ENCODE results near the gene CCT3. TPM values are rescaled to one million over a fixed set of nuclear protein-coding genes. Genes with fewer than 3 reads are reported as not detected.
A peak's percentile ranks its signal among the peaks of the same experiment; 100 is the strongest.
"Not testable (repeated sequence)": the region's sequence is repeated elsewhere in the genome, so short reads cannot be mapped to it uniquely, and the experiment has no call there.

The CCT3 gene
- total and polyA plus RNA-seq, 2 donors, result 114 to 296 TPM

DNA sequence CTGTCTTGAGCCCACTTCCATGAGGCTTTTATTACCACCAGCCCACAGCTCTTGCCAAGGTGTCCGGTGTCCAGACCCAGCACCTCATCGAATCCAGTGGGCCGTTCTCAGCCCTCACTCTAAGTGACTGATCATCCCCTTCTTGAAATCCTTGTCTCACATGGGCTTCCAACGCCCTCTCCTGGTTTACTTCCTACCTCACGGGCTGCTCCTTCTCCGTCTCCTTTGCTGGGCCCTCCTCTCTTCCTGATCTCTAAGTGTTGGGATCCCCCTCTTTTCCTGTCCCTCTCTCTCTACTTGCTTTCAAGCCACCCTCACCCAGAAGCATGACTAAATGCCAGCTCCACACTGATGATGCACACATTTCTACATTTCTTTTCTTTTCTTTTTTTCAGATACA lies 21.9 kb upstream of the CCT3 start:
- H3K36me3 ChIP-seq (ENCODE audit: control insufficient read depth in 2 of 2, insufficient read depth in 2 of 2, low read length in 1 of 2), result no peaks in the 10 kb centered on the region
- H3K4me3 ChIP-seq (ENCODE audit: low read length in 2 of 2), result no peak overlapping the region
- WGBS, result 62% methylated on average over 6 of the region's 6 CpGs
- no peaks in the 10 kb centered on the region for H3K9me3 ChIP-seq (ENCODE audit: control insufficient read depth in 2 of 2, insufficient read depth in 1 of 2, low read length in 1 of 2)
- peaks cover 4 to 50% of the 10 kb centered on the region in 2 donors for H3K27me3 ChIP-seq (ENCODE audit: control insufficient read depth in 2 of 2, insufficient read depth in 1 of 2, low read length in 1 of 2)
- DNase-seq (ENCODE audit: low read depth in 6 of 9, low spot score in 9 of 9), result no peak
- H3K27ac ChIP-seq (ENCODE audit: low read depth in 1 of 2, low read length in 1 of 2), result no peak overlapping the region
- H3K4me1 ChIP-seq (ENCODE audit: control insufficient read depth in 2 of 2, insufficient read depth in 2 of 2, low read length in 2 of 2), result no peaks in the 10 kb centered on the region

DNA sequence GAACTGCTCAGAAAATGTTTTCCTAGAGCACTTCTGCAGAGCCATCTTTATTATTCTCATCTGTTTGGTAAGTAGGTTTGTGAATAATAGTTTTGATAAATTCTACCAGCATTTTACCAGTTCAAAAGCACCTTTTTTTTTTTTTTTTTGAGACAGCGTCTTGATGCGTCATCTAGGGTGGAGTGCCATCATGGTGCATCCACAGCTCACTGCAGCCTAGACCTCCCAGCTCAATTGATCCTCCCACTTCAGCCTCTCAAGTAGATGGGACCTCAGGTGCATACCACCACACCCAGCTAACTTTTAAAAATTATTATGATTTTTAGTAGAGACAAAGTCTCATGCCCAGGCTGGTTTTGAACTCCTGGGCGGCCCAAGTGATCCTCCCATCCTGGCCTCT lies 21.2 kb upstream of the CCT3 start:
- Histone ChIP-seq H3K27ac (ENCODE audit: low read depth in 1 of 2, low read length in 1 of 2) (no peak overlapping the region), H3K36me3 (ENCODE audit: control insufficient read depth in 2 of 2, insufficient read depth in 2 of 2, low read length in 1 of 2) (no peaks in the 10 kb centered on the region), H3K9me3 (ENCODE audit: control insufficient read depth in 2 of 2, insufficient read depth in 1 of 2, low read length in 1 of 2) (no peaks in the 10 kb centered on the region), H3K27me3 (ENCODE audit: control insufficient read depth in 2 of 2, insufficient read depth in 1 of 2, low read length in 1 of 2) (peaks cover 4 to 42% of the 10 kb centered on the region in 2 donors), H3K4me1 (ENCODE audit: control insufficient read depth in 2 of 2, insufficient read depth in 2 of 2, low read length in 2 of 2) (no peaks in the 10 kb centered on the region), H3K4me3 (ENCODE audit: low read length in 2 of 2) (no peak overlapping the region)
- DNase-seq (ENCODE audit: low read depth in 6 of 9, low spot score in 9 of 9), result no peak
- 96% methylated on average over 3 of the region's 3 CpGs for WGBS

DNA sequence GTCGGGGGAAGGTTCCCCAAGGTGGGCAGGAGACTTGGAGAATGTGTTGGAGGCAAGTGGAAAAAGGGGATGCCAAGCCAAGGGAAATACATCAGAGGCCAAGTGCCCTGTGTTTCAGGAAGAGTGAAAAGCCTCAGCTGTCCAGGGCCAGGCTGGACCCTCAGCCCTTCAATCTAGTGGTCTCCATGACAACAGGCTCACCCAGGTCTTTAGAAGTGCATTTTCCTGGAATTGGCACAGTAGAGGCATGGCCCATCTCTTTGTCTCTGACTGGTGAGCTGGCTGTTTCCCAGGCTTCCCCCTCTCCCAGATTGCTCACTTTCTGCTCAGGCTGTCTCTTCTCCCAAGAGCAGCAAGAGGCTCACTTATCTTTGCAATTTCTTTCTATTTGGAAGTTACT lies 20.5 kb upstream of the CCT3 start:
- H3K9me3 ChIP-seq (ENCODE audit: control insufficient read depth in 2 of 2, insufficient read depth in 1 of 2, low read length in 1 of 2), result no peaks in the 10 kb centered on the region
- no peaks in the 10 kb centered on the region for H3K4me1 ChIP-seq (ENCODE audit: control insufficient read depth in 2 of 2, insufficient read depth in 2 of 2, low read length in 2 of 2)
- H3K36me3 ChIP-seq (ENCODE audit: control insufficient read depth in 2 of 2, insufficient read depth in 2 of 2, low read length in 1 of 2), result no peaks in the 10 kb centered on the region
- WGBS, result 93% methylated on average over 1 of the region's 1 CpG
- H3K4me3 ChIP-seq (ENCODE audit: low read length in 2 of 2), result no peak overlapping the region
- no peak overlapping the region for H3K27ac ChIP-seq (ENCODE audit: low read depth in 1 of 2, low read length in 1 of 2)
- H3K27me3 ChIP-seq (ENCODE audit: control insufficient read depth in 2 of 2, insufficient read depth in 1 of 2, low read length in 1 of 2), result peaks cover 4 to 39% of the 10 kb centered on the region in 2 donors
- no peak for DNase-seq (ENCODE audit: low read depth in 6 of 9, low spot score in 9 of 9)

DNA sequence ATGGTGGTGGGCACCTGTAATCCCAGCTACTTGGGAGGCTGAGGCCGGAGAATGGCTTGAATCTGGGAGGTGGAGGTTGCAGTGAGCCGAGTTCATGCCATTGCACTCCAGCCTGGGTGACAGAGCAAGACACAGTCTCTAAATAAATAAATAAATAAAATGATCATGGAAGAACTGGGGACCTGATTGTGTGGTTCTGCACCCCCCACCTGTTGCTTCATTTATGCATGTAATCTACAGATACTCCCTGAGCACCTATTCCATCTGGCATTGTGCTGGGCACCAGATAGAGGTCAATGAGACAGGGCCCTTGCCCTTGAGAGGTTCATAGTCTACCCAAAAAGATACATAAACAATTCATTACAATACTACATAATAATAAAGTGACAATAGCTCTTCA lies 19.9 kb upstream of the CCT3 start:
- Histone ChIP-seq H3K4me1 (ENCODE audit: control insufficient read depth in 2 of 2, insufficient read depth in 2 of 2, low read length in 2 of 2) (no peaks in the 10 kb centered on the region), H3K27me3 (ENCODE audit: control insufficient read depth in 2 of 2, insufficient read depth in 1 of 2, low read length in 1 of 2) (peaks cover 4 to 42% of the 10 kb centered on the region in 2 donors)

DNA sequence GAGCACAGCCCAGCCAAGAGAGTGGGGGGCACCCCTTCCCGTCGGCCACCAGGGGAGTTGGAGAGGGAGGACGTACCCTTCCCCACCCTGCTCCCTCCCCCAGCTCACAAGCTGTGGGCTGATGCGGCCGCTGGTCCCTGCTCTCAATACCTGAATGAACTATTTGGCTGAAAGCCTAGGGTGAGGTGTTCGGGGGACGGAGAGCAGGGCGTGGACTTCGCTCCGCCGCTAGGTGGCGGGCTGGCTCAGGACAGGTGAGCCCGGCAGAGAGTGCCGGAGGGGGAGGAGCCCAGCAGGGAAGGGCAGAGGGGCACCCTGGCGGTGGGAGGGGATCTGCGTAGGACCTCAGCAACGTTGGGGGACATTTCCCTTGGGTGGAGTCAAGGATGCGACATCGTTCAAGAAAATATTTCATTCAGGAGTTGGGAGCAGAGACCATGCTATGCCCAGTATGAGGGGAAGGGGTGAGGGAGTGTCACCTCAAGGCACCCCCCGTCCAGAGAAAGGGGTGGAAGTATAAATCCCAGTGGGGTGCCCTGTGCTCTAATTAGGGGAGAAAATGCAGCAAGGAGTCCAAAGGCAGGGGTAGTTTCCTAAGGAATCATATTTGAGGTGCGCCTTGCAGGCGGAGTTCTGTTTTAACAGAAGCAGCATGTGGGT lies 18.9 kb upstream of the CCT3 start:
- no peak overlapping the region for H3K4me3 ChIP-seq (ENCODE audit: low read length in 2 of 2)
- 11% methylated on average over 22 of the region's 22 CpGs for WGBS
- H3K36me3 ChIP-seq (ENCODE audit: control insufficient read depth in 2 of 2, insufficient read depth in 2 of 2, low read length in 1 of 2), result no peaks in the 10 kb centered on the region
- peak in 8 of 9 donors; percentile 13 to 71 (median 43) for DNase-seq (ENCODE audit: low read depth in 6 of 9, low spot score in 9 of 9)
- no peaks in the 10 kb centered on the region for H3K9me3 ChIP-seq (ENCODE audit: control insufficient read depth in 2 of 2, insufficient read depth in 1 of 2, low read length in 1 of 2)
- H3K27ac ChIP-seq (ENCODE audit: low read depth in 1 of 2, low read length in 1 of 2), result no peak overlapping the region
- peaks cover 4 to 45% of the 10 kb centered on the region in 2 donors for H3K27me3 ChIP-seq (ENCODE audit: control insufficient read depth in 2 of 2, insufficient read depth in 1 of 2, low read length in 1 of 2)
- no peaks in the 10 kb centered on the region for H3K4me1 ChIP-seq (ENCODE audit: control insufficient read depth in 2 of 2, insufficient read depth in 2 of 2, low read length in 2 of 2)

More for the DNA sequence above, 19.9 kb upstream of the CCT3 start:
- no peak overlapping the region for H3K4me3 ChIP-seq (ENCODE audit: low read length in 2 of 2)
- 97% methylated on average over 2 of the region's 2 CpGs for WGBS
- no peak overlapping the region for H3K27ac ChIP-seq (ENCODE audit: low read depth in 1 of 2, low read length in 1 of 2)
- no peaks in the 10 kb centered on the region for H3K9me3 ChIP-seq (ENCODE audit: control insufficient read depth in 2 of 2, insufficient read depth in 1 of 2, low read length in 1 of 2)
- DNase-seq (ENCODE audit: low read depth in 6 of 9, low spot score in 9 of 9), result no peak
- H3K36me3 ChIP-seq (ENCODE audit: control insufficient read depth in 2 of 2, insufficient read depth in 2 of 2, low read length in 1 of 2), result no peaks in the 10 kb centered on the region

DNA sequence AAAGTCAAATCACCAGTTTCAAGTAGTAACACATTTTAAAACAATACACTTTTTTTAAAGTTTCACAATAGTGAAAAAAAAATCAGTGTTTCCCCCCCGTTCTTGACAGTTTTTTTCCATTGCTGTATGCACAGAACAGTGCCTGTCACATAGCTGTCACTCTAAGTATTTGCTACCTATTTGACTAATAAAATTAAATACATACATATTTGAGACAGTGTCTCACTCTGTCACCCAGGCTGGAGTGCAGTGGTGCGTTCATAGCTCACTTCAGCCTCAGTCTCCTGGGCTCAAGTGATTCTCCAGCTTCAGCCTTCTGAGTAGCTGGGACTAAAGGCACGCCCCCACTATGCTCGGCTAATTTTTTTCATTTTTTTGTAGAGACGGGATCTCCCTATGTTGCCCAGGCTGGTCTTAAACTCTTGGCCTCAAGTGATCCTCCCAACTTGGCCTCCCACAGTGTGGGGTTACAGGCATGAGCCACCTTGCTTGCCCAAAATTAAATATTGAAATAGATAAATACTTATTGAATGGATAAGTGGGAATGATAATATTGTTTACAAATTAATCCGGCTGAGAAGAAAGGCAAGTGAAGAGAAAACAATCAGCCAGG lies 18.3 kb upstream of the CCT3 start:
- no peak for DNase-seq (ENCODE audit: low read depth in 6 of 9, low spot score in 9 of 9)
- no peak overlapping the region for H3K4me3 ChIP-seq (ENCODE audit: low read length in 2 of 2)
- no peaks in the 10 kb centered on the region for H3K9me3 ChIP-seq (ENCODE audit: control insufficient read depth in 2 of 2, insufficient read depth in 1 of 2, low read length in 1 of 2)
- no peaks in the 10 kb centered on the region for H3K36me3 ChIP-seq (ENCODE audit: control insufficient read depth in 2 of 2, insufficient read depth in 2 of 2, low read length in 1 of 2)
- peaks cover 4 to 47% of the 10 kb centered on the region in 2 donors for H3K27me3 ChIP-seq (ENCODE audit: control insufficient read depth in 2 of 2, insufficient read depth in 1 of 2, low read length in 1 of 2)
- whole genome bisulfite sequencing, result 76% methylated on average over 6 of the region's 6 CpGs
- H3K27ac ChIP-seq (ENCODE audit: low read depth in 1 of 2, low read length in 1 of 2), result no peak overlapping the region
- no peaks in the 10 kb centered on the region for H3K4me1 ChIP-seq (ENCODE audit: control insufficient read depth in 2 of 2, insufficient read depth in 2 of 2, low read length in 2 of 2)

DNA sequence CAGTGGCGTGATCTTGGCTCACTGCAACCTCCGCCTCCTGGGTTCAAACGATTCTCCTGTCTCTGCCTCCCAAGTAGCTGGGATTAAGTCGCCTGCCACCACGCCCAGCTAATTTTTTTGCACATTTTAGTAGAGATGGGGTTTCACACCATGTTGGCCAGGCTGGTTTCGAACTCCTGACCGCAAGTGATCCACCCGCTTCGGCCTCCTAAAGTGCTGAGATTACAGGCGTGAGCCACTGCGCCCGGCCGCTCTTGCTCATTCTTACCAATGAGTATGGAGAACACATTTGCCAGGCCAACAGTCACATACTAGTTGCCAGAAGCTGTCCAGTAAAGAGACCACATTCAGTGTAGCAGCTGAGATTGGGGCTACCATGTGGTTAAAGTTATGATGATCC lies 14.4 kb upstream of the CCT3 start:
- H3K27ac ChIP-seq (ENCODE audit: low read depth in 1 of 2, low read length in 1 of 2); H3K4me3 ChIP-seq (ENCODE audit: low read length in 2 of 2); H3K36me3 ChIP-seq (ENCODE audit: control insufficient read depth in 2 of 2, insufficient read depth in 2 of 2, low read length in 1 of 2); H3K4me1 ChIP-seq (ENCODE audit: control insufficient read depth in 2 of 2, insufficient read depth in 2 of 2, low read length in 2 of 2); DNase-seq (ENCODE audit: low read depth in 6 of 9, low spot score in 9 of 9); H3K9me3 ChIP-seq (ENCODE audit: control insufficient read depth in 2 of 2, insufficient read depth in 1 of 2, low read length in 1 of 2): not testable (repeated sequence)
- H3K27me3 ChIP-seq (ENCODE audit: control insufficient read depth in 2 of 2, insufficient read depth in 1 of 2, low read length in 1 of 2), result peaks cover 4 to 32% of the 10 kb centered on the region in 2 donors
- WGBS, result 96% methylated on average over 13 of the region's 13 CpGs

DNA sequence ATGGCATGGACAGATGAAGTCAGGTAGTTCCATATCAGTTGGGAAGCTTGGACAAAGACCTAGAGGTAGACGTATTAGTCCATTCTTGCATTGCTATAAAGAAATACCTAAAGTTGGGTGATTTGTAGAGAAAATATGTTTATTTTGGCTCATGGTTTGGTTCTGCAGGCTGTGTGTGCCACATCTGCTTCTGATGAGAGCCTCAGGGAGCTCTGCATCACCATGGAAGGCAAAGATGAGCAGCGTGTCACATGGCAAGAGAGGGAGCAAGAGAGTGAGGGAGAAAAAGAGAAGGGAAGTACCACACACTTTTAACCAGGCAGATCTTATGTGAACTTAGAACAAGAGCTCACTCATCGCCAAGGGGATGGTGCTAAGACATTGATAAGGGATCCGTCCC lies 9.2 kb upstream of the CCT3 start:
- H3K4me3 ChIP-seq (ENCODE audit: low read length in 2 of 2), result no peak overlapping the region
- no peaks in the 10 kb centered on the region for H3K4me1 ChIP-seq (ENCODE audit: control insufficient read depth in 2 of 2, insufficient read depth in 2 of 2, low read length in 2 of 2)
- 92% methylated on average over 4 of the region's 4 CpGs for WGBS
- DNase-seq (ENCODE audit: low read depth in 6 of 9, low spot score in 9 of 9), result no peak
- no peak overlapping the region for H3K27ac ChIP-seq (ENCODE audit: low read depth in 1 of 2, low read length in 1 of 2)
- no peaks in the 10 kb centered on the region for H3K9me3 ChIP-seq (ENCODE audit: control insufficient read depth in 2 of 2, insufficient read depth in 1 of 2, low read length in 1 of 2)
- H3K27me3 ChIP-seq (ENCODE audit: control insufficient read depth in 2 of 2, insufficient read depth in 1 of 2, low read length in 1 of 2), result peaks cover 2 to 26% of the 10 kb centered on the region in 2 donors
- H3K36me3 ChIP-seq (ENCODE audit: control insufficient read depth in 2 of 2, insufficient read depth in 2 of 2, low read length in 1 of 2), result no peaks in the 10 kb centered on the region

DNA sequence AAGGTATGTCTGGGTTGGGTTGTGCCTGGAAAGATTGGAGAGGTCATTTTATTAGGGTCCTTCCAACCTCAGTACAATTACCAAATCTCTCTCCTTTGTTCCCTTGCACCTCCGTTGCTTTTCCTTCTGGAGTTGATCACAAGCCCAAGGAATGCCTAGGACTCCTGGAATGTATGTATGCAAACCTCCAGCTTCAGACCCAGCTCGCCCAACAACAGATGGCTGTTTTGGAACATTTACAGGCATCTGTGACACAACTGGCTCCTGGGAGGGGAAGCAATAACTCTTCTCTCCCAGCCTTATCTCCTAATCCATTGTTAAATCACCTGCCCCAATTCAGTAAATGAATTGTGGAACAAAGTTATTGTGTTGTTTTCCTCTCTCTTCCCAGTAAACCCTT lies 8.5 kb upstream of the CCT3 start:
- H3K4me3 ChIP-seq (ENCODE audit: low read length in 2 of 2), result no peak overlapping the region
- DNase-seq (ENCODE audit: low read depth in 6 of 9, low spot score in 9 of 9), result no peak
- H3K9me3 ChIP-seq (ENCODE audit: control insufficient read depth in 2 of 2, insufficient read depth in 1 of 2, low read length in 1 of 2), result no peaks in the 10 kb centered on the region
- H3K36me3 ChIP-seq (ENCODE audit: control insufficient read depth in 2 of 2, insufficient read depth in 2 of 2, low read length in 1 of 2), result no peaks in the 10 kb centered on the region
- peaks cover 2 to 24% of the 10 kb centered on the region in 2 donors for H3K27me3 ChIP-seq (ENCODE audit: control insufficient read depth in 2 of 2, insufficient read depth in 1 of 2, low read length in 1 of 2)
- H3K4me1 ChIP-seq (ENCODE audit: control insufficient read depth in 2 of 2, insufficient read depth in 2 of 2, low read length in 2 of 2), result no peaks in the 10 kb centered on the region
- H3K27ac ChIP-seq (ENCODE audit: low read depth in 1 of 2, low read length in 1 of 2), result no peak overlapping the region
- 88% methylated on average over 2 of the region's 2 CpGs for WGBS

All from thymus (tissue), 11 donors.